Stimulated activated memory B cell treated with anti-CD40 and anti-IgM and Interleukin-4, amounts not matched to agents 10 μg/mL and 1 μg/mL and 100 μg/mL, for 72 hours (primary cell): Measurements from ENCODE around the gene NUDC.
"Not testable (repeated sequence)": the region's sequence is repeated elsewhere in the genome, so short reads cannot be mapped to it uniquely, and the experiment has no call there.

Experiments
- ATAC-seq: fragments of 150-1000 bp; cut with Tn5 transposase; 2 replicates; pipeline ENCODE4 v1.10.0; 2021
- H3K27ac Mint-ChIP-seq: one replicate; pipeline ENCODE4 v1.8.0; 2022; ENCODE audit warnings: mild to moderate bottlenecking, mixed read lengths
- H3K27me3 Mint-ChIP-seq: one replicate; pipeline ENCODE4 v1.8.0; 2022; ENCODE audit warnings: mixed read lengths
- H3K36me3 Mint-ChIP-seq: one replicate; pipeline ENCODE4 v1.8.0; 2022; ENCODE audit warnings: mixed read lengths
- H3K4me1 Mint-ChIP-seq: one replicate; pipeline ENCODE4 v1.8.0; 2022; ENCODE audit warnings: mixed read lengths
- H3K4me3 Mint-ChIP-seq: one replicate; pipeline ENCODE4 v1.8.0; 2022; ENCODE audit warnings: mild to moderate bottlenecking, moderate library complexity, mixed read lengths
- H3K9me3 Mint-ChIP-seq: one replicate; pipeline ENCODE4 v1.8.0; 2022; ENCODE audit warnings: mixed read lengths

Gene NUDC

DNA sequence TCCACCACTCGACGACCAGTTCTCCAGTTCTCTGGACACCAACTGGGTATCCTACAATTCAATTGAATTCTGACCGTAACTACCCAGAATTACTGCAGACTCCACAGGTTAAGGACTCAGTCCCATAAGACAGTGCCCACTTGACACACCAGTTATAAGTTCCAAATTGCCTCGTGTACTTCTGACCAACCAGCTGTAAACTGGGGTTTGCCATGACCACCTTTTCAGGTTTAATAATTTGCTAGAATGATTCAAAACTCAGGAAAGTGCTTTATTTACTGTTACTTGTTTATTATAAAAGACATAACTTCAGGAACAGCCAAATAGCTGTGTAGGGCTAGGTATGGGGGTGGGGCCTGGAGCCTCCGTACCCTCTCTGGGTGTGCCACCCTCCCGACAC lies 15.3 kb downstream of the NUDC start:
- H3K9me3 Mint-ChIP-seq = no peaks in the 10 kb centered on the region
- no peak for ATAC-seq
- H3K27ac Mint-ChIP-seq = no peak overlapping the region
- peaks cover 29% of the 10 kb centered on the region for H3K36me3 Mint-ChIP-seq
- H3K27me3 Mint-ChIP-seq = no peaks in the 10 kb centered on the region
- H3K4me1 Mint-ChIP-seq = peaks cover 12% of the 10 kb centered on the region
- H3K4me3 Mint-ChIP-seq = no peak overlapping the region

- no peak for ATAC-seq
- Mint-ChIP-seq H3K27ac (no peak overlapping the region), H3K4me1 (peaks cover under 1% of the 10 kb centered on the region), H3K4me3 (no peak overlapping the region), H3K9me3 (no peaks in the 10 kb centered on the region), H3K27me3 (no peaks in the 10 kb centered on the region), H3K36me3 (peaks cover 33% of the 10 kb centered on the region)
Observed at GRCh38 chr1:26938004-26938658, 16.6 kb downstream of the NUDC start.

DNA sequence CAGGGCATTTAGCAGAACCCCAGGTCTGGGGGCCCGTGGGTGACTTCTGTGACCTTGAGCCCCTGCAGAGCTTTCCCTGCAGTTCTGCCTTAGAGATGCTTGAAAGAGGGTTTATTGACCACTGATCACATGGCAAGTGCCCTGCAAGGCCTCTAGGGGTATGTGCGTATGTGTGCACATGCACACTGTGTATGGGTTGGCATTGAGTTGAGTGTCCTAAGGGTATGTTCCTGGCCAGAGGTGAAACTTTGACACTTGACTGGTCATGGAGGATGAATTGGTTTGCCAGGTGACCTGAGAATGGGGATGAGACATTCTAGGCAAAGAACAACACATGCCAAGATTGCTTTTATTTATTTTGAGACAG lies 17.1 kb downstream of the NUDC start:
- no peak for ATAC-seq
- Mint-ChIP-seq H3K27ac (no peak overlapping the region), H3K4me1 (no peaks in the 10 kb centered on the region), H3K9me3 (no peaks in the 10 kb centered on the region), H3K4me3 (no peak overlapping the region), H3K27me3 (no peaks in the 10 kb centered on the region), H3K36me3 (peaks cover 35% of the 10 kb centered on the region)

DNA sequence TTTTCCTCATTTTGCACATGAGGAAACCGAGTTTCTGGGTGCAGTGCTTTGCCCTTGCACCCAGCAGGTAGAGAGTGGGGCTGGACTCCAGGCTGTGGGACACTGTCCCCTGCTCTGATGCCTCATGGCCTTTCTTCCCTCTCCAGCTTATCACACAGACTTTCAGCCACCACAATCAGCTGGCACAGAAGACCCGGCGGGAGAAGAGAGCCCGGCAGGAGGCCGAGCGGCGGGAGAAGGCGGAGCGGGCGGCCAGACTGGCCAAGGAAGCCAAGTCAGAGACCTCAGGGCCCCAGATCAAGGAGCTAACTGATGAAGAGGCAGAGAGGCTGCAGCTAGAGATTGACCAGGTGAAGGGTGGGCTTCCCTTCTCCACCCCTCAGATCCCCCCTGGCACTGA lies 19.8 kb downstream of the NUDC start:
- no peaks in the 10 kb centered on the region for H3K27me3 Mint-ChIP-seq
- no peak overlapping the region for H3K4me3 Mint-ChIP-seq
- H3K9me3 Mint-ChIP-seq = no peaks in the 10 kb centered on the region
- no peak overlapping the region for H3K27ac Mint-ChIP-seq
- H3K36me3 Mint-ChIP-seq = peaks cover 43% of the 10 kb centered on the region
- no peaks in the 10 kb centered on the region for H3K4me1 Mint-ChIP-seq
- ATAC-seq = no peak

- H3K27ac Mint-ChIP-seq = no peak overlapping the region
- H3K36me3 Mint-ChIP-seq = peaks cover 45% of the 10 kb centered on the region
- H3K4me3 Mint-ChIP-seq = no peak overlapping the region
Observed at GRCh38 chr1:26942656-26943055, 21.1 kb downstream of the NUDC start.

GRCh38 chr1:26945138-26945537 lies 23.6 kb downstream of the NUDC start:
- H3K4me1 Mint-ChIP-seq = no peaks in the 10 kb centered on the region
- H3K36me3 Mint-ChIP-seq = peaks cover 37% of the 10 kb centered on the region
- H3K9me3 Mint-ChIP-seq = no peaks in the 10 kb centered on the region
- H3K27me3 Mint-ChIP-seq = no peaks in the 10 kb centered on the region
- no peak for ATAC-seq
- no peak overlapping the region for H3K27ac Mint-ChIP-seq
- H3K4me3 Mint-ChIP-seq = no peak overlapping the region

More at GRCh38 chr1:26942656-26943055, 21.1 kb downstream of the NUDC start:
- no peaks in the 10 kb centered on the region for H3K4me1 Mint-ChIP-seq
- no peak for ATAC-seq
- no peaks in the 10 kb centered on the region for H3K27me3 Mint-ChIP-seq
- no peaks in the 10 kb centered on the region for H3K9me3 Mint-ChIP-seq

GRCh38 chr1:26945728-26946127 lies 24.2 kb downstream of the NUDC start:
- ATAC-seq = no peak
- H3K27ac Mint-ChIP-seq = no peak overlapping the region

GRCh38 chr1:26946270-26946669 lies 24.7 kb downstream of the NUDC start:
- Mint-ChIP-seq H3K4me3 (no peak overlapping the region), H3K27ac (no peak overlapping the region), H3K27me3 (no peaks in the 10 kb centered on the region), H3K4me1 (no peaks in the 10 kb centered on the region), H3K36me3 (peaks cover 43% of the 10 kb centered on the region), H3K9me3 (no peaks in the 10 kb centered on the region)
- no peak for ATAC-seq

More at GRCh38 chr1:26945728-26946127, 24.2 kb downstream of the NUDC start:
- no peak overlapping the region for H3K4me3 Mint-ChIP-seq
- H3K4me1 Mint-ChIP-seq = no peaks in the 10 kb centered on the region
- H3K9me3 Mint-ChIP-seq = no peaks in the 10 kb centered on the region
- H3K36me3 Mint-ChIP-seq = peaks cover 40% of the 10 kb centered on the region
- no peaks in the 10 kb centered on the region for H3K27me3 Mint-ChIP-seq

DNA sequence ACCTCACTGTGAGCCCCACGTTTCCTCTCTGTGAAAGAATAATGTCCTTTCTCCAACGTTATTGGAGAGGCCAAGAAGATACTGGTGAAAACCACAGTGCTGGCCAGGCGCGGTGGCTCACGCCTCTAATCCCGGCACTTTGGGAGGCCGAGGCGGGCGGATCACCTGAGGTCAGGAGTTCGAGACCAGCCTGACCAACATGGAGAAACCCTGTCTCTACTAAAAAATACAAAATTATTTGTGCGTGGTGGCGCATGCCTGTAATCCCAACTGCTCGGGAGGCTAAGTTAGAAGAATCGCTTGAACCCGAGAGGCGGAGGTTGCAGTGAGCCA lies 27.1 kb downstream of the NUDC start:
- not testable (repeated sequence) for ATAC-seq, H3K27ac Mint-ChIP-seq, H3K4me3 Mint-ChIP-seq, H3K27me3 Mint-ChIP-seq, H3K4me1 Mint-ChIP-seq, H3K9me3 Mint-ChIP-seq
- peaks cover 40% of the 10 kb centered on the region for H3K36me3 Mint-ChIP-seq

GRCh38 chr1:26949266-26949925 lies 27.9 kb downstream of the NUDC start:
- no peaks in the 10 kb centered on the region for H3K27me3 Mint-ChIP-seq
- no peak overlapping the region for H3K4me3 Mint-ChIP-seq
- H3K27ac Mint-ChIP-seq = no peak overlapping the region
- ATAC-seq = no peak
- no peaks in the 10 kb centered on the region for H3K9me3 Mint-ChIP-seq
- H3K4me1 Mint-ChIP-seq = no peaks in the 10 kb centered on the region
- H3K36me3 Mint-ChIP-seq = peaks cover 40% of the 10 kb centered on the region

DNA sequence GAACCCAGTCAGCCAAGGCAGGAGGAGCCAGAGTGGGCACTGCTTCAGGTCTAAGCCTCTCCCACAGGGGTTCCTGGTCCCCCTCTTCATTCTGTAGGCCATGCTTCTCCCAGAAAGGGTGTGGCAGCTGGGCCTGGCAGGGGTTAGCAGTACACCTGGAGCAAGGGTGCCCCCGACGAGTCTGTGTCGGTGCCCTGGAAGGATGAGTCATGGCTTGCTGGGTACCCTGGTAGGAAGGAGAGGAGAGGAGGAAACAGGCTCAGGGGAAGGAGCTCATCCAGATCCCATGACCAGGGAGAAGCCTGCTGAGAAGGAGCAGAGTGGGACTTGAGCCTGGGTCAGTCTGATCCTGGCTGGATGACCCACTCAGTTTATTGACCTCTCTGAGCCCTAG lies 28.4 kb downstream of the NUDC start:
- H3K27me3 Mint-ChIP-seq = no peaks in the 10 kb centered on the region
- peaks cover 38% of the 10 kb centered on the region for H3K36me3 Mint-ChIP-seq
- H3K4me3 Mint-ChIP-seq = no peak overlapping the region
- no peaks in the 10 kb centered on the region for H3K9me3 Mint-ChIP-seq
- no peaks in the 10 kb centered on the region for H3K4me1 Mint-ChIP-seq
- no peak for ATAC-seq
- H3K27ac Mint-ChIP-seq = no peak overlapping the region

DNA sequence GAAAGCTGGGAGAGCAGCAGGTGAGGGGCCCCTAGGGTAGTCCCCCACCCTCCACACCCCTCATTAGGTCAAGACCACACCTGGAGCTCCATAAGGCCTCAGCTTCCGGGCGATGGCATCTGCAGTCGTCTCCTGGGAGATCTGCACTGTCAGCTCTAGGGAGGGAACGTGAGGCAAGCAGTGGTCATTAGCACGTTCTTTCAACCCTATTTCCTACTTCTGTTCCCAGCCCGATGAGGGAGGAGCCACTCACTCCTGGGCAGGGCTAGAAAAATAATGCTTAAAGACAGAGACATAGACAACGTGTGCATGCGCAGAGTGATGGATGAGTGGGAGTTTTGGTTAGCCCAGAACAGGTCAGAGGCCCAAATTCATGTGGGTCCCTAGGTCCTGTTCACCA lies 29.1 kb downstream of the NUDC start:
- ATAC-seq = peak; percentile 35
- no peak overlapping the region for H3K4me3 Mint-ChIP-seq

GRCh38 chr1:26951216-26951615 lies 29.7 kb downstream of the NUDC start:
- Mint-ChIP-seq H3K27ac (no peak overlapping the region), H3K4me1 (no peaks in the 10 kb centered on the region), H3K27me3 (no peaks in the 10 kb centered on the region), H3K36me3 (peaks cover 34% of the 10 kb centered on the region), H3K4me3 (no peak overlapping the region), H3K9me3 (peaks cover 3% of the 10 kb centered on the region)
- no peak for ATAC-seq

More for the DNA sequence above, 29.1 kb downstream of the NUDC start:
- Mint-ChIP-seq H3K9me3 (no peaks in the 10 kb centered on the region), H3K27ac (no peak overlapping the region), H3K36me3 (peaks cover 34% of the 10 kb centered on the region), H3K27me3 (no peaks in the 10 kb centered on the region), H3K4me1 (no peaks in the 10 kb centered on the region)

DNA sequence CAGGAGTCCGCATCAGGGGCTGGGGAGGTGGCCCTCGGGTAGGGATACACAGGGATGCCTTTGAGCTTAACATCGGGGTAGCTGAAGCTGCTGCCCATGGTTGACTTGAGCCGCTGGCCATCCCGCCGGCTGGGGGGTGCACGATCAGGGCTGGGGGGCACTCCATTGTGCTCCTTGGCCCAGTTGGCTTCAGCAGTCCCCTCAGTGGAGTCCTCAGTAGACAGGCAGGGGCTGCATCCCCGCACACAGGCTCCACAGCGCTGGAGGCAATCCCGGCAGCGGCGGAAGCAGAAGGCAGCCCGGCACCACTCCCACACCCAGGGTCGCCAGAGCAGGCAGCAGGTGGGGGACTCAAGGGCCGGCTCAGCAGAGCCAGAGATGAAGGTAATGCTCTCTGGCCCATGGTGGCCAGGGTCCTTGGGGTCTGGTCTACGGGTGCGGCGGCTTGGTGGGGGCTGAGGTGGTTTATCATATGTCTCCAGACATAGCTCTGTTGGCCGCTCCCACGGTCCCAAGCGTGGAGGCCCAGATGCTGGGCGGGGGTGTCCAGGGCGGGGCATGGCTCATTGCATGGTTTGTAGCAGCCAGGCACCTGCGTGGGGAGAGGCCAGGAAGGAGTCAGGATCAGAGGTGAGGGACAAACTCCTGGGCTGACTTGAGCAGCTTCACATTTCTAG lies 30.4 kb downstream of the NUDC start:
- Mint-ChIP-seq H3K4me3 (no peak overlapping the region), H3K27ac (no peak overlapping the region), H3K9me3 (peaks cover 8% of the 10 kb centered on the region), H3K36me3 (peaks cover 31% of the 10 kb centered on the region), H3K4me1 (no peaks in the 10 kb centered on the region), H3K27me3 (no peaks in the 10 kb centered on the region)
- ATAC-seq = peak; percentile 26

DNA sequence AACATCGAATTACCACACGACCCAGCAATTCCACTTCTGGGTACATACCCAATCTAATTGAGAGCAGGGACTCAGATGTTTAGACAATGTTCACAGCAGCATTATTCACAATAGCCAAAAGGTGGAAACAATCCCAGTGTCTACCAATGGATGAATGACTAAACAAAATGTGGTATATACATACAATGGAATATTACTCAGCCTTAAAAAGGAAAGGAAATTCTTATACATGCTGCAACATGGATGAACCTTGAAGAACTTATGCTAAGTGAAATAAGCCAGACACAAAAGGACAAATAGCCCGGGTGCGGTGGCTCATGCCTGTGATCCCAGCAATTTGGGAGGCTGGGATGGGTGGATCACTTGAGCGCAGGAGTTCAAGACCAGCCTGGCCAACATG lies 31.8 kb downstream of the NUDC start:
- H3K4me3 Mint-ChIP-seq = no peak overlapping the region
- H3K27me3 Mint-ChIP-seq = no peaks in the 10 kb centered on the region
- peaks cover 8% of the 10 kb centered on the region for H3K9me3 Mint-ChIP-seq
- no peak overlapping the region for H3K27ac Mint-ChIP-seq
- H3K4me1 Mint-ChIP-seq = no peaks in the 10 kb centered on the region
- H3K36me3 Mint-ChIP-seq = peaks cover 28% of the 10 kb centered on the region
- ATAC-seq = no peak

DNA sequence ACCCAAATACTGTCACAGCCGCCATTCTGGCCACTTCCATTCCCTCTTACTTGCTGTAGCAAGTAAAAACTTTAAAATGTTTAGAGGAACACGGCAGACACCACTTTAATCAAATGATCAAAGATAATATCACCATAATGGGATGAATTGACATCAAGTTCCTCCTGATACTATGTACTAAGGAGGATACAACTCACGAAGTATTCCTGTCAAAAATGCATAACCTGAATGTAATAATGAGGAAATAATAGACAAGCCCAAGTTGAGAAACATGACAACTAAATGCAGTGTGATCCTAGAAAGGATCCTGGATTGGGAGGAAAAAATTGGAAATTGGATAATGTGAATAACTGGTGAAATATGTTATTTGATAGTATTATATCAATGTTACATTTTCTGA lies 34.8 kb downstream of the NUDC start:
- H3K27me3 Mint-ChIP-seq = no peaks in the 10 kb centered on the region
- H3K36me3 Mint-ChIP-seq = peaks cover 22% of the 10 kb centered on the region
- no peak overlapping the region for H3K4me3 Mint-ChIP-seq
- H3K27ac Mint-ChIP-seq = no peak overlapping the region
- ATAC-seq = no peak
- peaks cover 8% of the 10 kb centered on the region for H3K9me3 Mint-ChIP-seq
- peaks cover 7% of the 10 kb centered on the region for H3K4me1 Mint-ChIP-seq
